Measurements from ENCODE around the gene SFRP5.

SFRP5 gene

GRCh38 chr10:97801422-97801821, 29.6 kb upstream of the SFRP5 start:
- no peak overlapping the region for H3K4me3 Mint-ChIP-seq
- no peak overlapping the region for H3K27ac Mint-ChIP-seq

GRCh38 chr10:97800474-97800873, 28.7 kb upstream of the SFRP5 start:
- Mint-ChIP-seq H3K4me3 (no peak overlapping the region), H3K9me3 (peaks cover 17% of the 10 kb centered on the region), H3K4me1 (peaks cover 4% of the 10 kb centered on the region), H3K27me3 (ENCODE audit: low read depth, poor library complexity) (peaks cover 40% of the 10 kb centered on the region), H3K27ac (no peak overlapping the region), H3K36me3 (ENCODE audit: low read depth) (no peaks in the 10 kb centered on the region)
- no peak for TF ChIP-seq CTCF (IDR thresholded peaks at IDR 0.05)
- no peak for DNase-seq

More at GRCh38 chr10:97801422-97801821, 29.6 kb upstream of the SFRP5 start:
- TF ChIP-seq CTCF (IDR thresholded peaks at IDR 0.05), result no peak
- peaks cover 17% of the 10 kb centered on the region for H3K9me3 Mint-ChIP-seq
- DNase-seq, result no peak
- H3K4me1 Mint-ChIP-seq, result peaks cover 11% of the 10 kb centered on the region
- peaks cover 36% of the 10 kb centered on the region for H3K27me3 Mint-ChIP-seq (ENCODE audit: low read depth, poor library complexity)
- no peaks in the 10 kb centered on the region for H3K36me3 Mint-ChIP-seq (ENCODE audit: low read depth)

- Mint-ChIP-seq H3K27me3 (ENCODE audit: low read depth, poor library complexity) (peaks cover 50% of the 10 kb centered on the region), H3K9me3 (peaks cover 17% of the 10 kb centered on the region), H3K36me3 (ENCODE audit: low read depth) (no peaks in the 10 kb centered on the region), H3K4me1 (no peaks in the 10 kb centered on the region), H3K4me3 (no peak overlapping the region), H3K27ac (no peak overlapping the region)
- DNase-seq, result no peak
- TF ChIP-seq CTCF (IDR thresholded peaks at IDR 0.05), result no peak
These were observed 27.3 kb upstream of the SFRP5 start for GRCh38 chr10:97798958-97799610.

GRCh38 chr10:97796651-97797050, 24.9 kb upstream of the SFRP5 start:
- Mint-ChIP-seq H3K27me3 (ENCODE audit: low read depth, poor library complexity) (peaks cover 43% of the 10 kb centered on the region), H3K36me3 (ENCODE audit: low read depth) (no peaks in the 10 kb centered on the region), H3K4me1 (no peaks in the 10 kb centered on the region), H3K9me3 (peaks cover 17% of the 10 kb centered on the region), H3K4me3 (no peak overlapping the region), H3K27ac (no peak overlapping the region)
- DNase-seq, result no peak
- TF ChIP-seq CTCF (IDR thresholded peaks at IDR 0.05), result no peak

- Mint-ChIP-seq H3K4me1 (no peaks in the 10 kb centered on the region), H3K36me3 (ENCODE audit: low read depth) (no peaks in the 10 kb centered on the region), H3K27ac (no peak overlapping the region), H3K4me3 (no peak overlapping the region), H3K27me3 (ENCODE audit: low read depth, poor library complexity) (peaks cover 47% of the 10 kb centered on the region), H3K9me3 (peaks cover 17% of the 10 kb centered on the region)
- no peak for TF ChIP-seq CTCF (IDR thresholded peaks at IDR 0.05)
- DNase-seq, result no peak
These were observed 24.1 kb upstream of the SFRP5 start for GRCh38 chr10:97795886-97796285.

Data from nephron progenitor cell (in vitro differentiated cells).